NCI-H69 (cell line): ENCODE data around the gene GHR.

Source experiments
- DNase-seq: peaks from one replicate; lab custom pipeline; 2025; lab: John Stamatoyannopoulos, UW

Gene GHR

GRCh38 chr5:42462083-42462482 is 38.8 kb downstream of the GHR start:
- DNase-seq, result no peak

- DNase-seq, result no peak
These were observed 44.3 kb downstream of the GHR start for GRCh38 chr5:42467572-42467971.

GRCh38 chr5:42467981-42468524 is 44.8 kb downstream of the GHR start:
- DNase-seq, result no peak

- no peak for DNase-seq
These were observed 60.4 kb downstream of the GHR start for GRCh38 chr5:42483472-42484154.

- no peak for DNase-seq
These were observed 63.8 kb downstream of the GHR start for GRCh38 chr5:42487077-42487476.

- DNase-seq, result no peak
These were observed 64.6 kb downstream of the GHR start for GRCh38 chr5:42487821-42488220.

- DNase-seq, result no peak
These were observed 67.6 kb downstream of the GHR start for GRCh38 chr5:42490831-42491230.

- no peak for DNase-seq
These were observed 68.5 kb downstream of the GHR start for GRCh38 chr5:42491699-42492098.

GRCh38 chr5:42492974-42493373 is 69.7 kb downstream of the GHR start:
- DNase-seq, result no peak

GRCh38 chr5:42494414-42494813 is 71.2 kb downstream of the GHR start:
- DNase-seq, result no peak

GRCh38 chr5:42495914-42496313 is 72.7 kb downstream of the GHR start:
- no peak for DNase-seq

- DNase-seq, result no peak
These were observed 73.3 kb downstream of the GHR start for GRCh38 chr5:42496397-42497156.

- no peak for DNase-seq
These were observed 74.8 kb downstream of the GHR start for GRCh38 chr5:42498000-42498399.

- no peak for DNase-seq
These were observed 75.8 kb downstream of the GHR start for GRCh38 chr5:42499016-42499415.

GRCh38 chr5:42500003-42500599 is 76.9 kb downstream of the GHR start:
- no peak for DNase-seq

- no peak for DNase-seq
These were observed 79.6 kb downstream of the GHR start for GRCh38 chr5:42502613-42503470.

- DNase-seq, result no peak
These were observed 83.4 kb downstream of the GHR start for GRCh38 chr5:42506662-42507061.

GRCh38 chr5:42507451-42508097 is 84.3 kb downstream of the GHR start:
- DNase-seq, result no peak

- no peak for DNase-seq
These were observed 90.0 kb downstream of the GHR start for GRCh38 chr5:42513246-42513645.

- no peak for DNase-seq
These were observed 91.5 kb downstream of the GHR start for GRCh38 chr5:42514754-42515153.

- no peak for DNase-seq
These were observed 92.3 kb downstream of the GHR start for GRCh38 chr5:42515504-42515903.
